Osteocyte (in vitro differentiated cells): ENCODE data around the gene IGF1. TPM values are rescaled to one million over a fixed set of nuclear protein-coding genes. Genes with fewer than 3 reads are reported as not detected.

ENCODE experiments used
- DNase-seq: peaks from one replicate; pipeline ENCODE4 v3.0.0; 2021; ENCODE audit warnings: mixed read lengths; ENCODE audit not compliant: unreplicated experiment; ENCODE audit errors: extremely low spot score
- H3K27ac Mint-ChIP-seq: one replicate; pipeline ENCODE4 v1.8.0; 2021; ENCODE audit warnings: mild to moderate bottlenecking, mixed read lengths; ENCODE audit not compliant: unreplicated experiment
- H3K27me3 Mint-ChIP-seq: one replicate; pipeline ENCODE4 v1.8.0; 2021; ENCODE audit warnings: mixed read lengths; ENCODE audit not compliant: unreplicated experiment
- H3K36me3 Mint-ChIP-seq: one replicate; pipeline ENCODE4 v1.8.0; 2021; ENCODE audit warnings: mixed read lengths; ENCODE audit not compliant: unreplicated experiment
- H3K4me1 Mint-ChIP-seq: one replicate; pipeline ENCODE4 v1.8.0; 2021; ENCODE audit warnings: mixed read lengths; ENCODE audit not compliant: unreplicated experiment
- H3K4me3 Mint-ChIP-seq: one replicate; pipeline ENCODE4 v1.8.0; 2021; ENCODE audit warnings: mild to moderate bottlenecking, moderate library complexity, mixed read lengths; ENCODE audit not compliant: unreplicated experiment
- H3K9me3 Mint-ChIP-seq: one replicate; pipeline ENCODE4 v1.8.0; 2021; ENCODE audit warnings: mixed read lengths; ENCODE audit not compliant: unreplicated experiment
- total RNA-seq: library from RNA; stranded (reverse); gene quantifications from 2 replicates; pipeline ENCODE4 v1.2.1, GENCODE V29; 2021
- TF ChIP-seq, protein P1 (sequence below): fragments of 200-600 bp; sonication (generic); IDR thresholded peaks from 2 replicates; pipeline ENCODE4 v1.5.0; 2021; ENCODE audit warnings: antibody characterized with exemption, mild to moderate bottlenecking, moderate library complexity

IGF1 gene
- total RNA-seq, 1 donor from 2014 or later, result 0.40 TPM

DNA sequence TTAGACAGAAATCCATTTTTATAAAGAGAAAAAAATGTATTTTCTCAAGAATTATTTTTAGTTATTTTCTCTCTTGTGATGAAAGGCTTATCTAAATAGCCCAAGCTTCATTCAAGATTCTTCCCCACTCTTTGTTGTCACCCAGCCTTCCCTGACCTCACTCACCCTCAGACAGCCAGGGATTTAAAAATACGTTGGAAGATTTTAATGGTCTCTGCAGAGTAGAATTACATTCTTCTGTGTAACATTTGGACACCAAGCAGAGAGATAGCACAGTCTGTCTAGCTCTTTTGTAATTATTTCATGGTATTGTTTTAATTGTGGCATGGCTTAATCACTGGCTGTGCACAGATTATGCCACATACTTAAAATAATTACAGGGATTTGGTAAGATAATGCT is 130.3 kb downstream of the IGF1 start:
- Mint-ChIP-seq H3K36me3 (no peaks in the 10 kb centered on the region), H3K4me1 (no peaks in the 10 kb centered on the region), H3K4me3 (no peak overlapping the region), H3K9me3 (peaks cover 11% of the 10 kb centered on the region), H3K27ac (no peak overlapping the region), H3K27me3 (no peaks in the 10 kb centered on the region)
- no peak for DNase-seq
- TF ChIP-seq, protein P1, sequence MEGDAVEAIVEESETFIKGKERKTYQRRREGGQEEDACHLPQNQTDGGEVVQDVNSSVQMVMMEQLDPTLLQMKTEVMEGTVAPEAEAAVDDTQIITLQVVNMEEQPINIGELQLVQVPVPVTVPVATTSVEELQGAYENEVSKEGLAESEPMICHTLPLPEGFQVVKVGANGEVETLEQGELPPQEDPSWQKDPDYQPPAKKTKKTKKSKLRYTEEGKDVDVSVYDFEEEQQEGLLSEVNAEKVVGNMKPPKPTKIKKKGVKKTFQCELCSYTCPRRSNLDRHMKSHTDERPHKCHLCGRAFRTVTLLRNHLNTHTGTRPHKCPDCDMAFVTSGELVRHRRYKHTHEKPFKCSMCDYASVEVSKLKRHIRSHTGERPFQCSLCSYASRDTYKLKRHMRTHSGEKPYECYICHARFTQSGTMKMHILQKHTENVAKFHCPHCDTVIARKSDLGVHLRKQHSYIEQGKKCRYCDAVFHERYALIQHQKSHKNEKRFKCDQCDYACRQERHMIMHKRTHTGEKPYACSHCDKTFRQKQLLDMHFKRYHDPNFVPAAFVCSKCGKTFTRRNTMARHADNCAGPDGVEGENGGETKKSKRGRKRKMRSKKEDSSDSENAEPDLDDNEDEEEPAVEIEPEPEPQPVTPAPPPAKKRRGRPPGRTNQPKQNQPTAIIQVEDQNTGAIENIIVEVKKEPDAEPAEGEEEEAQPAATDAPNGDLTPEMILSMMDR, result no peak

DNA sequence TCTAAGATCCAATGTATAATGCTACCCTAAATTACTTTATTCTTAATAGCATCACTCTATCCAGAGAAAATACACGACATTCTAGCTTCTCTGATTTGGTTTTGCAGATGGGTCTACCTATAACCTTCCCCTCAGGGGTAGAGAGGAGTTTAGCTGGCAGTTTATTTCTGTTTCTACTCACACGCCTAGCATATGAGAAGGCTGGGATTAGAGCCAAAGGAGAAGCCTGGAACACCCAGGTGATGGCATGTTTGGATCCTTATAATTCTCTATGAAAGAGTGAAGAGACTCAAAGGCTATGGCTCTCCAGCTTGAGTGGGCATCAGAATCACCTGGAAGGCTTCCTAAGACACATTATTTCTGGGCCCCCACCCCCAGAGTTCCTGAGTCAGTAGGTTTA is 131.3 kb downstream of the IGF1 start:
- peaks cover 11% of the 10 kb centered on the region for H3K9me3 Mint-ChIP-seq

DNA sequence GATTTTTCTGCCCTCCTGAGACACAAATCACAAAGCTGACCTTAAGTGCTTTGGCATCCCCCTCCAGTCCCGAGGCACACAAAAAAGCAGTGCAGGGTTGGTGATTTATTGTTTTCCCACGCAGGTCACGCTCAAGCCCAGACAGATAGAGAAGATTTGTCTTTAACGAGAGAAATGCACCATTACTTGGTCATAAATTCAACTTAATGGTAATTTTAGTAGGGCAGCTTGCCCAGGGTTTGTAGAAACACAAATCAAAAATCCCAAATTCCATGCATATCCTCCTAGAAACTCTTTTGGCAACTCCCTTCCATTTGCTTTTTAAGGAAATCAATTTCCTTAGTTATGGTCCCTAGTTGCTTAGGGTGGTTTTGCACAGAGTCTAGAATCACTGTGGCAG is 132.6 kb downstream of the IGF1 start:
- Mint-ChIP-seq H3K27ac (no peak overlapping the region), H3K36me3 (no peaks in the 10 kb centered on the region), H3K4me3 (no peak overlapping the region), H3K4me1 (no peaks in the 10 kb centered on the region), H3K27me3 (no peaks in the 10 kb centered on the region), H3K9me3 (peaks cover 10% of the 10 kb centered on the region)
- TF ChIP-seq, protein P1, result no peak
- DNase-seq, result no peak

More for the DNA sequence above, 131.3 kb downstream of the IGF1 start:
- H3K36me3 Mint-ChIP-seq, result no peaks in the 10 kb centered on the region
- H3K4me3 Mint-ChIP-seq, result no peak overlapping the region
- no peaks in the 10 kb centered on the region for H3K4me1 Mint-ChIP-seq
- no peak for DNase-seq
- H3K27me3 Mint-ChIP-seq, result no peaks in the 10 kb centered on the region
- no peak overlapping the region for H3K27ac Mint-ChIP-seq
- TF ChIP-seq, protein P1, result no peak
